ENCODE data around the gene UNC45B.

DNA sequence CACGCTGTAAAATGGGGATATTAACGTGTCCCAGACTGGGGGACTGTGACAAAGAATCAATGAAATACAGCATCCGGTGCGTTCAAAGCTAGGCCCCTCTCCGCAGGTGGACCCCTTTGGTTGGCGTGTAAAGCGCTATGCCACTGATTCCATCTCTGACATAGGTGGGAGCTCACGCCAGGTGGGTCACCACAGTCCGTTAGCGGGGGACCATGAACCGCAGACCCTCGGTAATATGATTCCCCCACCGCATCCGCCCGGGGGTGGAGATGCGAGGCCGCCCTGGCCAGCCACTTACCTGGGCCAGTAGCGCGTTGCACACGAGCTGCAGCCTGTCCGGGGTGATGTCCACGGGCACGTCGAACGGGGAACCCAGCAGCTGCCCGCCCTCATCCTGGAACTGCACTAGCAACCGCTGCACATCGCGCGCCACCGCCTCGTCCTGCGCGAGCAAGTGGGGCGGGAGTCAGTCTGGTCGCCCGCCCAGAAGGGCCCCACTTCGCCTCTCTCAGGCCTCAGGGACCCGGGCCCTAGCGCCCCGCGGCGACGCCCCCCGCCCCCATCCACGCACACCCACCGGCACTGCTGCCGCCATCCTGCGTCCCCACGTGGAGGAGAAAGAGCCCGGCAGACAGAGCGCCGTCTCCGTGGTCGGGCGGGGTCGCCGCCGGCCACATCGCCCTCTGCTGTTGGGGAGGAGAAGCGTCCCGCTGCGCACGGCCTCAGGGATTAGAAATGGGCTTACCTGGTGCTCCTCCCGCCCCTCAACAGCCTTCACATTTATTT is 5.7 kb upstream of the UNC45B start, which contains the start of gene NLE1:
- TF ChIP-seq CTCF (IDR thresholded peaks at IDR 0.05) (peak; percentile 87 to 97 (median 92)), POLR2A (IDR thresholded peaks at IDR 0.05) (no peak)

Data from esophagus squamous epithelium (tissue), 4 donors.